ENCODE measurements around the gene POLD4. TPM values are rescaled to one million over a fixed set of nuclear protein-coding genes. Genes with fewer than 3 reads are reported as not detected.

The POLD4 gene
- total and polyA plus RNA-seq, 7 donors, result 48.5 to 748 (median 78.9) TPM

GRCh38 chr11:67396587-67397389 lies 43.4 kb upstream of the POLD4 start:
- intact Hi-C loops (cut with DNase I), result no loop called here
- peak overlapping the region in 1 of 4 donors; percentile 1 for H3K27ac ChIP-seq
- peaks cover 23 to 63% (median 30%) of the 10 kb centered on the region in 4 donors for H3K36me3 ChIP-seq
- H3K9me3 ChIP-seq, result no peaks in the 10 kb centered on the region
- H3K4me3 ChIP-seq, result no peak overlapping the region
- WGBS, 2 donors, result 34 to 53% methylated on average over 13 of the region's 13 CpGs
- TF ChIP-seq CTCF (IDR thresholded peaks at IDR 0.05) (no peak), EP300 (IDR thresholded peaks at IDR 0.05) (no peak), POLR2A (IDR thresholded peaks at IDR 0.05) (no peak), POLR2AphosphoS5 (IDR thresholded peaks at IDR 0.05) (no peak)
- no peaks in the 10 kb centered on the region for H3K27me3 ChIP-seq
- peaks cover 0 to 54% (median 34%) of the 10 kb centered on the region in 4 donors for H3K4me1 ChIP-seq
- DNase-seq, result peak; percentile 67

DNA sequence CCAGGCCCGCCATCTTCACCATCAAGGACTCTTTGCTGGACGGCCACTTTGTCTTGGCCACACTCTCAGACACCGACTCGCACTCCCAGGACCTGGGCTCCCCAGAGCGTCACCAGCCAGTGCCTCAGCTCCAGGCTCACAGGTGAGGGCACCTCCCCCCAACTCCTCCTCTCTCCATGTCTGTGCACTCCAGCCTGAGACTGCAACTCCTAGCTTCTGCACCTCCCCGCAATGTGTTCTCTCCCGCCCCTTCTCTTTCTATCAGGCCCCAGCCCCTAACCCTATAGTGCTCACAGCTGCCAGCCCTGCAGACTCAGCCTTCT lies 42.9 kb upstream of the POLD4 start:
- 92 to 95% methylated on average over 7 of the region's 7 CpGs for WGBS, 2 donors
- intact Hi-C loops (cut with DNase I), result no loop called here
- no peaks in the 10 kb centered on the region for H3K9me3 ChIP-seq
- no peak for DNase-seq
- H3K4me3 ChIP-seq, result no peak overlapping the region
- H3K27ac ChIP-seq, result no peak overlapping the region
- H3K27me3 ChIP-seq, result no peaks in the 10 kb centered on the region
- TF ChIP-seq CTCF (IDR thresholded peaks at IDR 0.05) (no peak), EP300 (IDR thresholded peaks at IDR 0.05) (no peak), POLR2A (IDR thresholded peaks at IDR 0.05) (no peak), POLR2AphosphoS5 (IDR thresholded peaks at IDR 0.05) (no peak)
- H3K36me3 ChIP-seq, result peaks cover 23 to 63% (median 30%) of the 10 kb centered on the region in 4 donors
- H3K4me1 ChIP-seq, result peaks cover 0 to 57% (median 35%) of the 10 kb centered on the region in 4 donors

GRCh38 chr11:67395555-67396258 lies 42.4 kb upstream of the POLD4 start:
- Histone ChIP-seq H3K4me3 (no peak overlapping the region), H3K4me1 (peaks cover 0 to 60% (median 37%) of the 10 kb centered on the region in 4 donors), H3K27me3 (no peaks in the 10 kb centered on the region), H3K27ac (no peak overlapping the region), H3K9me3 (no peaks in the 10 kb centered on the region), H3K36me3 (peaks cover 23 to 63% (median 30%) of the 10 kb centered on the region in 4 donors)
- DNase-seq, result no peak
- WGBS, 2 donors, result 86 to 92% methylated on average over 19 of the region's 19 CpGs
- TF ChIP-seq POLR2AphosphoS5 (IDR thresholded peaks at IDR 0.05), result no peak
- TF ChIP-seq POLR2A (IDR thresholded peaks at IDR 0.05), result no peak
- no peak for TF ChIP-seq EP300 (IDR thresholded peaks at IDR 0.05)
- no peak for TF ChIP-seq CTCF (IDR thresholded peaks at IDR 0.05)
- intact Hi-C loops (cut with DNase I), result no loop called here

GRCh38 chr11:67393990-67394389 lies 40.6 kb upstream of the POLD4 start:
- Histone ChIP-seq H3K9me3 (no peaks in the 10 kb centered on the region), H3K4me3 (no peak overlapping the region), H3K27ac (no peak overlapping the region), H3K27me3 (no peaks in the 10 kb centered on the region), H3K4me1 (peaks cover 0 to 50% (median 23%) of the 10 kb centered on the region in 4 donors), H3K36me3 (peaks cover 17 to 54% (median 23%) of the 10 kb centered on the region in 4 donors)
- TF ChIP-seq EP300 (IDR thresholded peaks at IDR 0.05), result no peak
- no peak for TF ChIP-seq POLR2A (IDR thresholded peaks at IDR 0.05)
- TF ChIP-seq CTCF (IDR thresholded peaks at IDR 0.05), result no peak
- TF ChIP-seq POLR2AphosphoS5 (IDR thresholded peaks at IDR 0.05), result no peak
- intact Hi-C loops (cut with DNase I), result no loop called here
- WGBS, 2 donors, result 86 to 92% methylated on average over 5 of the region's 5 CpGs
- no peak for DNase-seq
